Activated CD8-positive, alpha-beta T cell treated with anti-CD3 and anti-CD28 coated beads for 36 hours (primary cell): ENCODE results near the gene TNFAIP3. TPM values are rescaled to one million over a fixed set of nuclear protein-coding genes. Genes with fewer than 3 reads are reported as not detected.
"Not testable (repeated sequence)": the region's sequence is repeated elsewhere in the genome, so short reads cannot be mapped to it uniquely, and the experiment has no call there.

Source experiments
- ATAC-seq: fragments of 200-7000 bp; cut with Tn5 transposase; one replicate; pipeline ENCODE4 v1.10.0; 2021; ENCODE audit warnings: mild to moderate bottlenecking, moderate library complexity
- CTCF ChIA-PET: fragments of 350-600 bp; sonication (Branson Sonifier 250); formaldehyde crosslinking; loops from one replicate; lab custom pipeline; 2021; ENCODE audit warnings: antibody characterized with exemption; lab: Charles Lee
- POLR2A ChIA-PET: fragments of 350-600 bp; sonication (Branson Sonifier 250); formaldehyde crosslinking; loops from one replicate; lab custom pipeline; 2021; ENCODE audit warnings: antibody characterized with exemption; lab: Charles Lee
- DNase-seq: peaks from one replicate; pipeline ENCODE4 v3.0.0-alpha.2; 2020
- H3K27ac Mint-ChIP-seq: one replicate; pipeline ENCODE4 v1.8.0; 2021; ENCODE audit warnings: mild to moderate bottlenecking, mixed read lengths
- H3K27me3 Mint-ChIP-seq: one replicate; pipeline ENCODE4 v1.8.0; 2021; ENCODE audit warnings: mixed read lengths
- H3K36me3 Mint-ChIP-seq: one replicate; pipeline ENCODE4 v1.8.0; 2021; ENCODE audit warnings: low read depth, mixed read lengths
- H3K4me1 Mint-ChIP-seq: one replicate; pipeline ENCODE4 v1.8.0; 2021; ENCODE audit warnings: low read depth, mixed read lengths
- H3K4me3 Mint-ChIP-seq: one replicate; pipeline ENCODE4 v1.8.0; 2021; ENCODE audit warnings: mild to moderate bottlenecking, moderate library complexity, mixed read lengths
- H3K9me3 Mint-ChIP-seq: one replicate; pipeline ENCODE4 v1.8.0; 2021; ENCODE audit warnings: mixed read lengths
- CTCF ChIP-seq: fragments of 200-600 bp; IDR thresholded peaks from one replicate; pipeline ENCODE4 v1.8.0; 2022; ENCODE audit warnings: antibody characterized with exemption, mild to moderate bottlenecking
- intact Hi-C: fragments of 100-400 bp; cut with micrococcal nuclease; formaldehyde crosslinking; loops from one replicate; pipeline ENCODE4 v1.10.0; 2022
- total RNA-seq, 2 experiments: library from RNA; stranded (reverse); gene quantifications; one replicate each; pipeline ENCODE4 v1.2.3, GENCODE V29; 2021

The TNFAIP3 gene
- total RNA-seq, 2 experiments from 2014 or later, result 399 to 402 TPM

DNA sequence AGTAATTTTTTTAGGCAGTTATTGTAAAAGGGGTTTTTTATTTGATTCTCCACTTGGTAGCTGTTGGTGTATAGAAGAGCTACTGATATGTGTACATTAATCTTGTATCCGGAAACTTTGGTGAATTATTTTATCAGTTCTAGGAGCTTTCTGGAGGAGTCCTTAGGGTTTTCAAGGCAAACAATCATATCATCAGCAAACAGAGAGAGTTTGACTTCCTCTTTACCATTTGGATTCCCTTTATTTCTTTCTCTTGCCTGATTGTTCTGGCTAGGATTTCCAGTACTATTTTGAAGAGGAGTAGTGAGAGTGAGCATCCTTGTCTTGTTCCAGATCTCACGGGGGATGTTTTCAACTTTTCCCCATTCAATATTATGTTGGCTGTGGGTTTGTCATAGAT is 28.0 kb upstream of the TNFAIP3 start:
- ATAC-seq, result no peak
- DNase-seq, result no peak
- CTCF ChIA-PET, result no interaction called here
- H3K9me3 Mint-ChIP-seq, result peaks cover 47% of the 10 kb centered on the region
- no peaks in the 10 kb centered on the region for H3K27me3 Mint-ChIP-seq
- H3K27ac Mint-ChIP-seq, result no peak overlapping the region
- POLR2A ChIA-PET, result no interaction called here
- H3K4me1 Mint-ChIP-seq, result peaks cover 6% of the 10 kb centered on the region
- H3K4me3 Mint-ChIP-seq, result no peak overlapping the region
- intact Hi-C loops, result no loop called here
- peaks cover 13% of the 10 kb centered on the region for H3K36me3 Mint-ChIP-seq
- TF ChIP-seq CTCF, result no peak

GRCh38 chr6:137840252-137840651 is 26.8 kb upstream of the TNFAIP3 start:
- ChIA-PET POLR2A (no interaction called here), CTCF (interaction anchor here (0.6 to 1.8 kb wide), 3 partner anchors 12 to 99 kb away, joined by 3 to 4 read pairs (median 3); no protein-coding TSS in a partner anchor)
- no peak for TF ChIP-seq CTCF
- Mint-ChIP-seq H3K4me1 (peaks cover 6% of the 10 kb centered on the region), H3K9me3 (peaks cover 45% of the 10 kb centered on the region), H3K27ac (no peak overlapping the region), H3K4me3 (no peak overlapping the region), H3K36me3 (peaks cover 13% of the 10 kb centered on the region), H3K27me3 (no peaks in the 10 kb centered on the region)
- no peak for ATAC-seq
- intact Hi-C loops, result no loop called here
- no peak for DNase-seq

DNA sequence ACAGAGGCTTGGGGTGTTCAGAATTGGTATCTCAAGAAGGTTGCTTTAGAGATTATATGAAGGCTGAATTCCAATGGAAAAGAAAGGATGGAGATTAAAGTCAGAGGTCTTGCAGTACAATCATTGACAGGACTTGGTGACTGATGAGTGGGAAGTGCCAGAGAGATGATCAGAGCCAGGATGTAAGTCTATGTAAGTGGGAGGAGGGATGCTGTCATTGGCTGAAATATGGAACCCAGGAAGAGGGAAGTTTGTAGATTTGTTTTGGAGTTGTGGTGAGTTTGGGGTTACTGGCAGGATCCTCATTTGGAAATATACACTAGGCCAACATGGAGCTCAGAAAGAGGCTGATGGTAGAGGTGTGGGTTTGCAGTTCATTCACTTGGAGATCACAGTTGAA is 23.8 kb upstream of the TNFAIP3 start:
- Mint-ChIP-seq H3K4me1 (no peaks in the 10 kb centered on the region), H3K4me3 (no peak overlapping the region), H3K36me3 (peaks cover 11% of the 10 kb centered on the region), H3K9me3 (peaks cover 35% of the 10 kb centered on the region), H3K27me3 (no peaks in the 10 kb centered on the region), H3K27ac (no peak overlapping the region)
- no peak for ATAC-seq
- CTCF ChIA-PET, result interaction anchor here (1.0 kb wide), 1 partner anchor 27 kb away, joined by 3 read pairs; no protein-coding TSS in a partner anchor
- intact Hi-C loops, result no loop called here
- POLR2A ChIA-PET, result no interaction called here
- no peak for TF ChIP-seq CTCF
- no peak for DNase-seq

DNA sequence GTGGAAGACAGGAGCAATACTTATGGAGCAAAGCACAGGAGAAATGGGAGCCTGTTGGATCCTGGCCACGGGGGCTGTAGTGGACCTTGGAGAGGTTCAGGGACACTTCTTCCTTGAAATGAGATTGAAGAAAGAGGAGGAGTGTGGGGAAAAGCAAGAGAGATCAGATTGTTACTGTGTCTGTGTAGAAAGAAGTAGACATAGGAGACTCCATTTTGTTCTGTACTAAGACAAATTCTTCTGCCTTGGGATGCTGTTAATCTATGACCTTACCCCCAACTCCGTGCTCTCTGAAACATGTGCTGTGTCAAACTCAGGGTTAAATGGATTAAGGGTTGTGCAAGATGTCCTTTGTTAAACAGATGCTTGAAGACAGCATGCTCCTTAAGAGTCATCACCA is 22.7 kb upstream of the TNFAIP3 start:
- H3K4me1 Mint-ChIP-seq, ATAC-seq, POLR2A ChIA-PET, H3K27me3 Mint-ChIP-seq, intact Hi-C loops, H3K4me3 Mint-ChIP-seq, H3K27ac Mint-ChIP-seq, DNase-seq: not testable (repeated sequence)
- CTCF ChIA-PET, result interaction anchor here (1.0 kb wide), 1 partner anchor 28 kb away, joined by 3 read pairs; no protein-coding TSS in a partner anchor
- H3K36me3 Mint-ChIP-seq, result peaks cover 11% of the 10 kb centered on the region
- peaks cover 26% of the 10 kb centered on the region for H3K9me3 Mint-ChIP-seq

GRCh38 chr6:137844773-137845172 is 22.3 kb upstream of the TNFAIP3 start:
- ATAC-seq, H3K27ac Mint-ChIP-seq, intact Hi-C loops, POLR2A ChIA-PET, DNase-seq, H3K4me3 Mint-ChIP-seq, CTCF ChIA-PET, H3K27me3 Mint-ChIP-seq, H3K4me1 Mint-ChIP-seq: not testable (repeated sequence)
- peaks cover 11% of the 10 kb centered on the region for H3K36me3 Mint-ChIP-seq
- peaks cover 22% of the 10 kb centered on the region for H3K9me3 Mint-ChIP-seq

DNA sequence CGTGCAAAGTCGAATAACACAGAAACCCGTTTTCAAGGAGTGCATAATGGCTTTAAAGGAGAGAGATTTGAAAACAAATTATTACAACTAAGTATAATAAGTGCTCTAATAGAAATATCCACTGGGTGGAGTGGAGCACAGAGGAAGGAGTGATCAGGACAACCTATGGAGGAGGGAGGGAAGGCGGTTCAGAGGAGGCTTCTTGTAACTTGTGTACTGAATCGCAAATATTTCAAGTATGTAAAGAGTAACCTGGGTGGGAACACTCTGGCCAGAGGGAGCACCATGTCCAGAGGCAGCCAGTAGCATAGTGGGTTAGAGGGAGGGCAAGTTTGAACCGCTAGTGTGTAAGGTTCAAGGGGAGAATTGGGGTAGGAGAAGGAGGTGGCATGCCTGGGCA is 21.6 kb upstream of the TNFAIP3 start:
- TF ChIP-seq CTCF, result no peak
- Mint-ChIP-seq H3K9me3 (peaks cover 15% of the 10 kb centered on the region), H3K4me3 (no peak overlapping the region), H3K27me3 (no peaks in the 10 kb centered on the region), H3K4me1 (peaks cover 11% of the 10 kb centered on the region), H3K36me3 (peaks cover 9% of the 10 kb centered on the region), H3K27ac (no peak overlapping the region)
- ChIA-PET POLR2A (no interaction called here), CTCF (no interaction called here)
- ATAC-seq (no peak), DNase-seq (no peak)
- intact Hi-C loops, result no loop called here
